Cardiac fibroblast (primary cell): ENCODE measurements around the gene PSMF1.
A peak's percentile ranks its signal among the peaks of the same experiment; 100 is the strongest.
"Not testable (repeated sequence)": the region's sequence is repeated elsewhere in the genome, so short reads cannot be mapped to it uniquely, and the experiment has no call there.

Experiments
- DNase-seq, 2 donors: peaks; one replicate each; pipeline versions ENCODE4 v3.0.0 to v3.0.0-alpha.2; 2010; ENCODE audit warnings: low read depth in 2 of 2
- H3K4me3 ChIP-seq, 2 donors: replicated peaks in 1 of 2; 1 replicate in 1 of 2; 2 replicates in 1 of 2; pipeline ENCODE4 v1.5.1; 2011; ENCODE audit warnings: low read depth in 2 of 2, low read length in 2 of 2, mild to moderate bottlenecking in 2 of 2, moderate library complexity in 1 of 2
- CTCF ChIP-seq: IDR thresholded peaks from one replicate; pipeline ENCODE4 v1.5.1; 2011; ENCODE audit warnings: low read depth, mild to moderate bottlenecking, low read length, inconsistent platforms

PSMF1 gene

GRCh38 chr20:1144401-1145172 lies 26.2 kb downstream of the PSMF1 start:
- no peak for DNase-seq
- no peak for TF ChIP-seq CTCF
- H3K4me3 ChIP-seq: no peak overlapping the region

GRCh38 chr20:1146957-1147356 lies 28.6 kb downstream of the PSMF1 start:
- TF ChIP-seq CTCF: no peak
- DNase-seq: no peak
- H3K4me3 ChIP-seq: no peak overlapping the region

- H3K4me3 ChIP-seq, DNase-seq: not testable (repeated sequence)
Observed at GRCh38 chr20:1149812-1150211, 31.4 kb downstream of the PSMF1 start.

- DNase-seq: peak; percentile 6 to 57
- no peak for TF ChIP-seq CTCF
- H3K4me3 ChIP-seq: no peak overlapping the region
Observed at GRCh38 chr20:1150218-1150617, 31.8 kb downstream of the PSMF1 start.

GRCh38 chr20:1150968-1151367 lies 32.6 kb downstream of the PSMF1 start:
- no peak overlapping the region for H3K4me3 ChIP-seq
- no peak for DNase-seq
- TF ChIP-seq CTCF: no peak

GRCh38 chr20:1154226-1154625 lies 35.8 kb downstream of the PSMF1 start:
- TF ChIP-seq CTCF: no peak
- H3K4me3 ChIP-seq: no peak overlapping the region
- no peak for DNase-seq

- DNase-seq: no peak
- no peak overlapping the region for H3K4me3 ChIP-seq
- TF ChIP-seq CTCF: no peak
Observed at GRCh38 chr20:1154691-1155090, 36.3 kb downstream of the PSMF1 start.
